Hematopoietic multipotent progenitor cell treated with erythropoietin and hydrocortisone succinate and interleukin-3 and kit ligand, for 6 days (in vitro differentiated cells): ENCODE data around the gene NFE2L3.
"Not testable (repeated sequence)": the region's sequence is repeated elsewhere in the genome, so short reads cannot be mapped to it uniquely, and the experiment has no call there.

Experiments
- DNase-seq: peaks from one replicate; pipeline ENCODE4 v3.0.0-alpha.2; 2015

Gene NFE2L3

GRCh38 chr7:26188206-26188956 is 36.4 kb downstream of the NFE2L3 start:
- peak; percentile 35 for DNase-seq

DNA sequence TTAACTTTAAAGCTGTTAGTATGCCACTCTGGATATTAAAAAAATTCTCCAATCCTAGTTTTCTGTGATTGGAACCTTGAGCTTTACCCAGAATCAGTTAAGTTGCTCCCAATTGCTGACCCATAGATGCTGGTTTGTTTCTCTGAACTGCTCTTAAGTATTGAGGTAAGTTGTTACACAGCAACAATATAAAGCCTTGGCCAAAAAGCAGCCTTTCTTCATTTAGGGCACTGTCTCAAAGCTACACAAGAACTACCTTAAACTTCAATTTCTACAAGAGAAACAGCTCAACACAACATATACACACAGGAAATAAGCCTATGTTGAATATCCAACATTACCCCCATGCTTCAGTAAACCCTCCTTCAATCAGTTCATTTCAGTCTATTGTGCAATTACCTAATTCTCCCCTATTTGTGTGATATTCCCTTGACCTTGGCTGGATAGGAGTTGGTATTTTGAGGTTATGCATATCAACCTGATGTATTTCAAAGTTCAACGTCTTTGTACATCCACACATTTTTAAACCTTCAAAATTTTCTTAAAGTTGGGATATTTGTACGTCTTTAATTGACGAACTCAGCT is 37.1 kb downstream of the NFE2L3 start:
- DNase-seq = peak; percentile 13

DNA sequence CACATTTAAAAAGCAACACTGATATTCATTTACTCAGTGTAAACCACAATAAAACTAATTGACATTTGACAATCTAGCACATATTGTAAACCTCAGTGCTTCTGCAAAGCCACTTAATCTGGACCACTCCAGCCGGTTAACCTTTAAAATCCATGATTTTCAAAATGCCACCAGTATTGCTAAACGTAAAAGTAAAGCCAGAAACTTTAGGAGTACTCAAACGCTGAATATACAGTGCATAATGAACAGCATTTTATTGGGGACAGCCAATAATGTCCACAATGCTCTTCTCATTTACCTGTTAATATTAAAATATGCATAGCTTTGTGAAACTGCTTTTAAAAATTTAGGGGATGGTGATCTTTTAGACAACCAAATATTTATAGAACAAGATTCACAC is 37.7 kb downstream of the NFE2L3 start:
- DNase-seq = peak; percentile 4

DNA sequence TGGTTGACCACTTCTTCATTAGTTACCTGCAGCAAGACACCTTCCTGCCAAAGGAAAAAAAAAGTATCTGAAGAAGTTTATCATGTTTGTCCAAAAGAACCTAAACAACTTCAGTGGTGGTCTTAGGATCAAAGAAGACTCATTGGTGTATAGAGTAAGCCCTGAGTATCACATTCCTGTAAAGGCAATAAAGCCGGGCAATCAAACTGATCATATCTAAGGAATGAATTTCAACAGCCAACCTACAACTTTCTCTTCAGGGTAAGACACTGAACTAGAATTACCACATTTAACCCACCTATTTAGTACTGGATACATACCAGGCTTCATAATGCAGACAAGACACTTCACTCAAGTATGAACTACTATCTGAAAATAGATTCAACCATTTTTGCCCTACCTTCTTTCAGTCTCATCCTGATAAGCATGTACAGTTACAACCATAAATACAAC is 38.4 kb downstream of the NFE2L3 start:
- peak; percentile 25 for DNase-seq

GRCh38 chr7:26191233-26191973 is 39.4 kb downstream of the NFE2L3 start:
- DNase-seq = peak; percentile 14

DNA sequence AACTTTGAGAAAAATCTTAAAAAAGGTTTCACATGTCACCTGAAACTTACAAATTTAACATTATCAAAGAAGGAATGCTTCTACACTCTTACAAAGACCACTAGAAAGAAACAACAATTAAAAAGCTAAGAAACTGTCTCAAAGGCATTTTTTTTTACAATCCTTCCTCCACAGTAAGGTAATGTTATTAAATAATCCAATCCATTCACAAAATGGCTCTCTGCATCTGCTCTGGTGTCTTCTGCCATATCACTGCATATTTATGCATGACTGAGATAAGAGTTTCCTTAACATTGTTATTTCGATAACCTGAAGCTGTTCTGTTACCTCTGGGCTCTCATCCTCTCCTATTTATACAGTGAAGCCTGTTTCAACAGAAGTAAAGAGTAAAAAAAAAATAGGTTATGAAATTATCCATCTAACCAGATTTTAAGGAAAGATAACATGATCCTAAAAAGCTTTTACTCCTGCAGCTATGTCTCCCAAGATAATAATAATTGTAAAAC is 40.0 kb downstream of the NFE2L3 start:
- peak; percentile 40 for DNase-seq

GRCh38 chr7:26192485-26193087 is 40.6 kb downstream of the NFE2L3 start:
- DNase-seq = no peak

DNA sequence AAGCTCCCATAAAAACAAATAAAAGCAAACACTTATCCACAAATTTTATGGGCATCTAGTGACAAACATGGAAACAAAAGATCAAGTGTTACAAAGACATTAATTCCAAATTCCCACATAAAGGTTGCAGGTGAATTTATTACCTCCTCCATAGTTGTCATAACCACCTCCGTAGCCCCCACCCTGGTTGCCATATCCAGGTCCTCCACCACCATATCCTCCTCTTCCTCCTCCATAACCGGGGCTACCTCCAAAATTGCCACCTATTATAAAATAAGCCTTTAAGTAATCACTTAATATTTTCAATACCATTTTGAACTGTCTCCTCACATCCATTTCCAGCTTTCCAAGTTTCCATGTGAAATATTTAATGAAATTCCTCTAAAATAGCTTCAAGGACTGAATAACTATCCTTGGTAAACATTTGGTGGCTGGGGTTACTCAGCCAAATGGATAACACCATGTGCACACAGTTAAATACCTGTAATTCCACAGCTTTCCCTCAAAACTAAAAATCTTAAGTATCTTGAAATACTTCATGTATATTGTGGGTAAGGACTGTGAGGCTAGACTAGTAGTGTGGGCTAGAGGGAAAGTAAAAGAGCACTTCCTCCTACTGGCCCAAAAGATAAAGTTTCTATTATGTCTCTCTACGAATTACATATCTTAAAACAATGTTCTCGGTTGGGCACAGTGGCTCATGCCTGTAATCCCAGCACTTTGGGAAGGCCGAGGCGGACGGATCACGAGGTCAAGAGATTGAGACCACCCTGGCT is 41.6 kb downstream of the NFE2L3 start:
- DNase-seq = peak; percentile 45

DNA sequence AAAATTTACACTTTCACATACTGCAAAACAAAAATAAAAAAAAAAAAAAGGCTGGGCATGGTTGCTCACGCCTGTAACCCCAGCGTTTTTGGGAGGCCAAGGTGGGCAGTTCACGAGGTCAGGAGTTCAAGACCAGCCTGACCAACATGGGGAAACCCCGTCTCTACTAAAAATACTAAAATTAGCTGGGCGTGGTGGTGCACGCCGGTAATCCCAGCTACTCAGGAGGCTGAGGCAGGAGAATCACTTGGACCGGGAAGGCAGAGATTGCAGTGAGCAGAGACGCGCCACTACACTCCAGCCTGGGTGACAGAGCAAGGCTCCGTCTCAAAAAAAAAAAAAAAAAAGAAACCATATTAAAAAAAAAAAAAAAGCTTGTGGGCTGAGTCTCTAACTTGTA is 42.8 kb downstream of the NFE2L3 start:
- DNase-seq = not testable (repeated sequence)

GRCh38 chr7:26195182-26195581 is 43.2 kb downstream of the NFE2L3 start:
- DNase-seq = no peak

DNA sequence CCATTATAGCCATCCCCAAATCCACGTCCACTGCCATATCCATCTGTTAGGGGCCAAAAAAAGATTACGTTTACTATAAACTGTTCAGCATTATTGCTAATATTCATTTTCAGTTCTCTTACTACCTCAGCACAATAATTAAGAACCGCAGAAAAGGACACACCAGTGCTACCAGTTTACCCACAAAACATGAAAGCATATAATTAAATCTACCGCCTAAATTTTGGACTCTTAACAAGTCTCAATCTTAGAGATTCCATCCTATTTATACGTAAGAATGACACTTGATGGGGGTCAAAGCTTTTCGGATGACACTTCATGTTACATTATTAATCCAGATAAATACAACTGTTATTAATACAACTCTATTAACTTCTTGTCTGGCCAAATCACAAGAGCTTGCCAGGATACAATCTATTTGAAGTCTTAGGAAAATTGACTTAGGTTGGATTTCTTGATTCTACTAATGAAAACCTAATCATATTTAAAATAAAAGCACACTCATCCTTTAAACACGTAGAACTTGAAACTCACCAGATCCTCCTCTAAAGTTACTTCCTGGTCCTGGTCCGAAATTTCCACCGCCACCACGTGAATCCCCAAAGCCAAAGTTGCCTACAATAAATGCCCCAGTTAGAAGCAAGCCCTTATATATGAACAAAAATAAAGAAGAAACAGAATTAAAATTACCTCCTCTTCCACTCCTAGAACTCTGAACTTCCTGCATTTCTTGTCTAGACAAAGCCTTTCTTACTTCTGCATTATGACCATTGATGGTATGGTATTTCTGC is 44.1 kb downstream of the NFE2L3 start:
- no peak for DNase-seq

GRCh38 chr7:26197153-26198115 is 45.4 kb downstream of the NFE2L3 start:
- peak; percentile 63 for DNase-seq

DNA sequence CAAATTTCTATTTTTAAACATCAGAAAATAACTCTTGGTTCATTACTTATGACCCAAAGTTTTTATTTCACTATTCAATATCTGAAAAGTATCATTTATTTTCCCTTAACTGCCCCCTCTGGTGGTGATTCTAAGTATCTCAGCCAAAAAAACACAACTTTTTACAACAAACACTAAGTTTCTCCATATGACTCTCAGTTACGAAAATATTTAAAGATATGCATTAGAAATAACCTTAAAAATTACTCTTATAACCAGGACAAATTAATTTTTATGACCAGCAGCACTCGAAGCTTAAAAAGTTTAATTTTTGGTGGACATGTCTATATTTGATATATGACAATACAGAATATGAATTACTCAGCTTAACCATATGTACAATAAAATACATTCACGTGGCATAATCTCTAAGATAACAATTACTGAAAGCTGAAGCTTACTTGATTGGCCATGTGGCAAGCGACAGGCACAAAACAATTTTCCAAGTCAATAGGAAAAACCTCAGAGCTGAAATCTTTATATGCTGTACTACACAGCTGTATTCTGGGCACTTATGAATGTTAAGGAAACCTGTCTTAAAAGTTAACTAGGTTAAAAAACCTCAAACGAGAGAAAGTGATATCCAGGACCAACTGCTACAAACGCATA is 46.3 kb downstream of the NFE2L3 start:
- DNase-seq = peak; percentile 77

DNA sequence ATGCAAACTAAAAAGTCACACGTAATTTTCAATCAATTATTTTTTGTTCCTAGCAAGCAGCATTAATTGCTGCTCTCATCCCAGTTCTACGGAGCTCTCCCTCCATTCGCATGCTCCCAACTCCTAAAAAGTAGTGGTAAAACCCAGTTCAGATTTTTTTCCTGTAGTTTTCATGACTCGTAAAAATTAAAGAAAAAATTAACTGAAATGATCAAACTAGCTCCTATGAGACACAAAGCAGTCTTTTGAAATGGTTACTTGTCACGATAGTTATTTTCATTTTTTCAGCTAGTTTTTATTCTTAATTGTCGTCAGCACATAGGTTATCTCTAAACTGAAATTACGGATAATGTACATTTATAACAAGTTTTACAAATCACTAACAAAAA is 46.8 kb downstream of the NFE2L3 start:
- no peak for DNase-seq

- DNase-seq = peak; percentile 86
Observed at GRCh38 chr7:26199301-26200037, 47.5 kb downstream of the NFE2L3 start.

- peak; percentile 85 for DNase-seq
Observed at GRCh38 chr7:26200038-26200443, 48.0 kb downstream of the NFE2L3 start.

DNA sequence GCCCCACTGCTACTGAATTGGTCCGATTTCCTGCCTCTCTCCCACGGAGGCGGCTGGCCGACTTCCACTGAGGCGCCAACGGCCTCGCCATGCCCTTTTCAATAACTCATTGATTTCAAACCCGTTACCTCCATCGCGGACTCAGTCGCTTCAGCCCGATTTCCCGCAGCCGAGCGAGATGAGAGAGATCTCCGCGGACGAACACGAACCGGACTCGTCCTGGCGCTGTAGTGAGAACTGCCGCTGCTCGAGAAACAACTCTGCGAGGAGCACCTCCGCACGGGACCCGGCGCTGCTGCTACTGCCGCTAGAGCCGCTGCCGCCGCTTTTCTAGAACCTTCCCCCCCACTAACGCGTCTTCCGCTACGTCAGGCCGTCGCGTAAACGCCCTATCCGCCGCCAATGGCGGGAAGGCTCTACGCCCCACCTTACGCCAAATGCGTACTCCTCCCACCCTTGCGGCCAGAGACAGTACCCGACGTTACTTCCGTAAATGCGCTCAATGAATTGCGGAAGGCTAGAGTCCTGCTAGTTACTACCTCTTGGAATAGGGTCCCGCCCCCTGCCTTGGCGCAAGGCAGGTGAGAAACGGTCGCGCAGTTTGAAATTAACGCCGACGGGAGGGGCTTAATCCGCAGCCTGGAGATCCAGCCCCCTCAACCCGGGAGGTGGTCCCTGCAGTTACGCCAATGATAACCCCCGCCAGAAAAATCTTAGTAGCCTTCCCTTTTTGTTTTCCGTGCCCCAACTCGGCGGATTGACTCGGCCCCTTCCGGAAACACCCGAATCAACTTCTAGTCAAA is 48.6 kb downstream of the NFE2L3 start, which contains the start of gene HNRNPA2B1:
HNRNPA2B1 (minus strand) TSS at position 303 of the 803 bp plus-strand sequence; CDS start at position 134, 169 bp downstream.
- DNase-seq = peak; percentile 100
